WTC11 (cell line): Measurements from ENCODE around the gene ACTR3C.

ENCODE experiments used
- AFF4 ChIP-seq: sonication (generic); formaldehyde crosslinking; IDR thresholded peaks from 2 replicates; pipeline ENCODE4 v1.8.1; 2023; ENCODE audit warnings: mild to moderate bottlenecking, missing genetic modification reagents, borderline replicate concordance
- MLX ChIP-seq: sonication (generic); formaldehyde crosslinking; IDR thresholded peaks from 2 replicates; pipeline ENCODE4 v1.8.1; 2023; ENCODE audit warnings: mild to moderate bottlenecking, missing genetic modification reagents, moderate library complexity
- NFE2L1 ChIP-seq: sonication (generic); formaldehyde crosslinking; IDR thresholded peaks from 2 replicates; pipeline ENCODE4 v1.8.1; 2023; ENCODE audit warnings: missing genetic modification reagents
- RELA ChIP-seq: sonication (generic); formaldehyde crosslinking; IDR thresholded peaks from 2 replicates; pipeline ENCODE4 v1.8.1; 2022; ENCODE audit warnings: missing genetic modification reagents, mild to moderate bottlenecking, borderline replicate concordance
- ZNF263 ChIP-seq: sonication (generic); formaldehyde crosslinking; IDR thresholded peaks from 2 replicates; pipeline ENCODE4 v1.8.1; 2022; ENCODE audit warnings: low read depth, mild to moderate bottlenecking, moderate library complexity, missing genetic modification reagents
- ZNF416 ChIP-seq: fragments of 250-450 bp; sonication (Bioruptor Pico); IDR thresholded peaks from 2 replicates; pipeline ENCODE4 v1.9.0; 2021; ENCODE audit warnings: mild to moderate bottlenecking, inconsistent platforms
- TF ChIP-seq, protein P1 (sequence below): fragments of 200-600 bp; IDR thresholded peaks from 2 replicates; pipeline ENCODE4 v1.8.0; 2022; ENCODE audit warnings: antibody characterized with exemption

DNA sequence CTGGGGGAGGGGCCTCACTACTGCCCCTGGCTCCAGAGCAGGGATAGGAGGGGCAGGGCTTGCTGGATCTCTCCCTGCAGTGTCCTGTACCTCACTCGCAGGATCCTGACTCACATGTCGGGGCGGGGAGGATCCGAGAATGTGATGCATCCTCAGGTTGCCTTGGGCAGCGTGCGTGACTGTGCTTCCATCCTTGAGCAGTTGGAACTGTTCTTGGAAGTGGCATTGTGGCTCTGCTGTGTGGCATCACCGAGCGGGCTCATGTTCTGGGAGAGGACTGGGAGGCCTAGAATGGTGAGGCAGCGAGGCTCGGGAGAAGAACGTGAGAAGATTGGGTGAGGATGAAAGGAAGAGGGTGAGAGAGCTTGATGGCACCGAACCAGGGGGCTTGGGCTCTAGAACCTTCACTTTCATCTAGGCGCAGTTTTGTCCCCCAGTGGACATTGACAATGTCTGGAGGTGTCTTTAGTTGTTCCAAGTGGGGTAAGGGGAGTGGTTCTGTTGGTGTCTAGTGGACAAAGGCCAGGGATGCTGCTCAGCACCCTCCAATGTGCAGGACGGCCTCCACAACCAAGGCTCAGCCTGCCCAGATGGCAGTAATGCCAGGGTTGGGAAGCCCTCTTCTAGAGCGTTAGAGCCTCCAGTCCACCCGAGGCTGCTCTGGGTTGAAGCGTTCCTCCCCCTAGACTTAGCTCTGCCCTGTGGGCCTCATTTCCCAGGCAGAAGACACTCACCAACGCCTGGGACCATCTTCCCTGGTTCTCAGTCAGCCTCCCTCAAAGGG is 9.7 kb upstream of the ACTR3C start:
- TF ChIP-seq ZNF416 (CRISPR knock-in tag), result no peak
- no peak for TF ChIP-seq NFE2L1 (CRISPR knock-in tag)
- no peak for TF ChIP-seq ZNF263 (CRISPR knock-in tag)
- TF ChIP-seq, protein P1, sequence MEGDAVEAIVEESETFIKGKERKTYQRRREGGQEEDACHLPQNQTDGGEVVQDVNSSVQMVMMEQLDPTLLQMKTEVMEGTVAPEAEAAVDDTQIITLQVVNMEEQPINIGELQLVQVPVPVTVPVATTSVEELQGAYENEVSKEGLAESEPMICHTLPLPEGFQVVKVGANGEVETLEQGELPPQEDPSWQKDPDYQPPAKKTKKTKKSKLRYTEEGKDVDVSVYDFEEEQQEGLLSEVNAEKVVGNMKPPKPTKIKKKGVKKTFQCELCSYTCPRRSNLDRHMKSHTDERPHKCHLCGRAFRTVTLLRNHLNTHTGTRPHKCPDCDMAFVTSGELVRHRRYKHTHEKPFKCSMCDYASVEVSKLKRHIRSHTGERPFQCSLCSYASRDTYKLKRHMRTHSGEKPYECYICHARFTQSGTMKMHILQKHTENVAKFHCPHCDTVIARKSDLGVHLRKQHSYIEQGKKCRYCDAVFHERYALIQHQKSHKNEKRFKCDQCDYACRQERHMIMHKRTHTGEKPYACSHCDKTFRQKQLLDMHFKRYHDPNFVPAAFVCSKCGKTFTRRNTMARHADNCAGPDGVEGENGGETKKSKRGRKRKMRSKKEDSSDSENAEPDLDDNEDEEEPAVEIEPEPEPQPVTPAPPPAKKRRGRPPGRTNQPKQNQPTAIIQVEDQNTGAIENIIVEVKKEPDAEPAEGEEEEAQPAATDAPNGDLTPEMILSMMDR, result no peak
- TF ChIP-seq AFF4, result no peak
- no peak for TF ChIP-seq MLX
- TF ChIP-seq RELA (CRISPR knock-in tag), result no peak
